Activated T-cell treated with anti-CD3 and anti-CD28 coated beads for 48 hours (primary cell): ENCODE results near the gene CLIP1.
"Not testable (repeated sequence)": the region's sequence is repeated elsewhere in the genome, so short reads cannot be mapped to it uniquely, and the experiment has no call there.

ENCODE experiments used
- DNase-seq: peaks from one replicate; pipeline ENCODE4 v3.0.0-alpha.2; 2020; ENCODE audit warnings: low read depth

CLIP1 gene

DNA sequence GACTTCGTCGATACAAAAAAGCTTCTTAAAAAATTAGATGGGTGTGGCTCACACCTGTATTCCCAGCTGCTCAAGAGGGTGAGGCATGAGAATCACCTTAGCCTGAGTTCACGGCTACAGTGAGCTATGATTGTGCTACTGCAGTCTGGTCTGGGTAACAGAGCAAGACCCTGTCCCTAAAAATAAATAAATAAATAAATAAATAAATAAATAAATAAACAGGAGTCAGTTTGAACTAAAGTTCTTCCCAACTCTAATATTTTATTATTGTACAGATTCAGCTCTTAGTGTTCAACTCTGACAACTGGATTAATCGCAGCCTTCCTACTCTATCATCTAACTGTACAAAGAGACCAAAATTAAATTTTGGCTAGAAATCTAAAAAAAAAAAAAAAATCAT lies 12.7 kb upstream of the CLIP1 start:
- no peak for DNase-seq

DNA sequence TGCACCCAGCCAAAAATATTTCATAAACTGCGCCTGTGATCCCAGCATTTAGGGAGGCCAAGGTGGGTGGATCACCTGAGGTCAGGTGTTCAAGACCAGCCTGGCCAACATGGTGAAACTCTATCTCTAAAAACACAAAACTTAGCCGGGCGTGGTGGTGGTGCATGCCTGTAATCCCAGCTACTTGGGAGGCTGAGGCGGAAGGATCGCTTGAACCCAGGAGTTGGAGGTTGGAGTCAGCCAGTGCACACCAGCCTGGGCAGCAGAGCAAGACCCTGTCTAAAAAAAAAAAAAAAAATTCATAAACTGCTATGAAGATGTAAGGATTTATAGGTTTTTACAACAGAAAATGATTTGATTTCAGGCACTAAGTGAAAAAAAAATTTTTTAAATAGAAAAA lies 6.6 kb upstream of the CLIP1 start:
- DNase-seq: not testable (repeated sequence)

DNA sequence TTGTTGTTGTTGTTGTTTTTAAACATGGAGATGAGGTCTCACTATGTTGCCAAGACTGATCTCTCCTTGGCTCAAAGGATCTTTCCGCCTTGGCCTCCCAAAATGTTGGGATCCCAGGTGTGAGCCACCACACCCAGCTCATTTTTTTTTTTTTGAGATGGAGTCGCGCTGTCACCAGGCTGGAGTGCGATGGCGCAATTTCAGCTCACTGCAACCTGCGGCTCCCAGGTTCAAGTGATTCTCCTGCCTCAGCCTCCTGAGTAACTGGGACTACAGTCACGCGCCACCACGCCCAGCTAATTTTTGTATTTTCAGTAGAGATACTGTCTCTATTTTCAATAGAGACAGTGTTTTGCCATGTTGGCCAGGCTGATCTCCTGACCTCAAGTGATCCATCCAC lies 4.9 kb upstream of the CLIP1 start:
- DNase-seq: no peak

DNA sequence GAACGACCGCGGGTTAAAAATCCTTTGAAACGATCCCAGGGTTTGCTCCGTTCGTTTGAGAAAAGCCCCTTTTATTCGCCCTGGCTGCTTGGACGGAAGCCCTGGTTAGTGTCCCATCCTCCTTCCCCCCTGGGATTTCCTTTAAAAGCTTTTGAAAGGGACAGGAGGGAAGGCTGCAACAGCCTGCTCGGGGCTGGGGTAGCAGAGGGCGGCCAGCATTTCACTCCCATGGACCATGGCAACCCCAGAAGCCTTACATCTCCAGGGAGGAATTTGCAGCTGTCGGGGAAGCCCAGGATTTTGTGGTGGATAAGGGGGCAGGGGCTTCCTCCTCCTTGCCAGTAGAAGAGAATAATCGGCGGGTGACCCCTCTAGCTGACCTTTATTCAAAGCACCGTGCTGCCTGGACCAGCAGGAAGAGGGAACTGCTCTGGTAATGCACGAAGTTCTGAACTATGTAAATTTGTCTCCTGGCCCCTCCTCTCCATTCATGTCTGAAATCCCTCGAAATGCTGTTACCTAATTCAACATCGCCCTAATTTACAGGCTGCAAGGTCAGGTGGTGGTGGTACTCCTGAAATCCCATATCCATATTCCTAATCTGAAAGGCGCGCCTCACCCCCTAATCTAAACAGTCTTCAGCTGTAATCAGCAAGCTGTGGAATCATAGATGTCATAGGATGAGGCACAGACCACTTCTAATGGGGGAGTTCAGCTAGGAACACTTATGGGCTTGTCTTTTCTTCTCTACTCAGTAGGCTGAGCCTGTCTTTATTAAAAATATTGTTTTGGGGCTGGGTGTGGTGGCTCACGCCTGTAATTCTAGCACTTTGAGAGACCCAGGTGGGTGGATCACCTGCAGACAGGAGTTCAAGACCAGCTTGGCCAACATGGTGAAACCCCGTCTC lies 1.0 kb upstream of the CLIP1 start:
- no peak for DNase-seq

DNA sequence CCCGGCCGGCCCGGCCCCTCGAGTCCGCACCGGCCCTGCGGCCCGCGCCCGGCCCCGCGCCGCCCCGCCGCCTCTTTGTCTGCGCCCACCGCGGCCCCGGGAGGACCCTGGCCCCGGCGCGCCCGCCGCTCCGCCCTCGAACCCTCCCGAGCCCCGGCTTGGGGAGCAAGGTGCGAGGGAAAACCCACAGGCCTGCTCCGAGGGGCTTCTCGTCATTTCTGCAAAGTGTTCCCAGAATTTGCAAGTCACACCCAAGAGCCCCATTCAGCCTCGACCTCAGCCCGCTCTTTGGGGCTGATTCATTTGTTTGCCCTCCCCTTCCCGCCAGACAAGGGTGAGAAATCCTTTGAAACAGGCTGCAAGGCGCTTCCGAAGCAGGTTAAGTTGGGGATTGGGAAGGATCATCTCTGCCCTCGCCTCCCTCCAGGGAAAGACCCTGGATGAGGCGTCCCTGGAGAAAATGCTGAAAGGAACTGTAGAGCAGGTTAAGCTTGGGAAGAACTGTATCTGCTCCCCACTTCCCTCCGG lies 325 bp upstream of the CLIP1 start:
- peak; percentile 35 for DNase-seq

DNA sequence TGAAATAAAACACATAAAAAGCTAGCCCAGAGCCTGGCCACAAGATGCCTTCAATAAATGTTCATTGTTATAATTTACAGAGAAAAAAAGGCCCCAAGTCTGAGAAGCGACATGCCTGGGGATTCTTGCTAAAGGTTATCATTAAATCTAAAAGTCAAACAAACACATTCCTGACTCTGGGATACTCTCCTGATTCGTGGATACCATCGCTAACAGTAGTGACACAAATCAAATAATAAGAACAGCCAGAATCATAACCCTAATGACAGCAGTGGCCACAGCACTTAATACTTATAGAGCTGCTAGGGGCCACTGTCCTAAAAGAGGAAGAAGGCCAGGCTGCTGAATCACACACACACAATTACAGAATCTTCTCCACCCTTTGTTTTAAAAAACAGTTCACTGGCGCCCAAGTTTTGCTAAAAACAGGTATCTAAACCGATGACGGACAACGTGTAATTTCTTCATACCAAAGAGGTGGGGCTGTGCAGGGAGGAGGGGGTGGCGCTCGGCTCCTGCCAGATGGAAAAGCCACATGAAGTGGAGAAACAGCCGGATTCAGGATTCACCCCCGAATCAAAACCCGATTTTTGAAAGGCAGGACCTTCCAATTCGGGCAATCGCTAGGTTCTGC lies 1.2 kb downstream of the CLIP1 start:
- no peak for DNase-seq

DNA sequence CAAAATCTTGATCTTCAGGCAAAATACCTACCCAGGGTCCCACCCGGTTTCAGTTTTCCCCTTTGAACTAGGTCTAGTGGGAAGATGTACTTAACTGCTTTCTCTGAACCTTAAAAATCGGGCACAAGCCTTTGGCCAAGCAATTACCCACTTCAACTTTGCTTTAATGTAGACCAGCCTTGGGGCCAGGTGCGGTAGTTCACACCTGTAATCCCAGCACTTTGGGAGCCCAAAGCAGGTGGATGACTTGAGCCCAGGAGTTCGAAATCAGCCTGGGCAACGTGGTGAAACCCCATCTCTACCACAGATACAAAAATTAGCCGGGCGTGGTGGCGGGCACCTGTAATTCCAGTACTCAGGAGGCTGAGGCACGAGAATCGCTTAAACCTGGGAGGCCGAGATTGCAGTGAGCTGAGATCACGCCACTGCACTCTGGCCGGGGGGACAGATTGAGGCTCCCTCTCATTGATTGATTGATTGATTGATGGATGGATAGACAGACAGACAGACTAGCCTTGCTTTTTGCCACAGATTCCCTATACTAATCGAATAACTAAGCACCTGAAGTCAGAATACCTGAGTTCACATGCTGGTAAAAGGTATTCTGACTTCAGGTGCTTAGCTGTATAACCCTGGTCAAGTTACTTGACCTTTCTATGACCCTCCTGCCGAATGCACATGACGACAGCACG lies 1.9 kb downstream of the CLIP1 start:
- no peak for DNase-seq

DNA sequence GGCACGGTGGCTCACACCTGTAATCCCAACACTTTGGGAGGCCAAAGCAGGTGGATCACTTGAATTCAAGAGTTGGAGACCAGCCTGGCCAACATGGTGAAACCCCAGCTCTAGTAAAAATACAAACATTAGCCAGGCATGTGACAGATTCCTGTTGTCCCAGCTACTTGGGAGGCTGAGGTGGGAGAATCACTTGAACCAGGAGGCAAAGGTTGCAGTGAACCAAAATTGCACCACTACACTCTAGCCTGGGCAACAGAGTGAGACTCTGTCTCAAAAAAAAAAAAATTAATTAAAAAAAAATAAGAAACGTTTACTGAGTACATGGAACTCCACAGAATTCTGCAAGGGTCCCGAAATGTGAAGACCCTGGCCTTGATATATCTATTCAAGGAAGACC lies 3.4 kb downstream of the CLIP1 start:
- not testable (repeated sequence) for DNase-seq

DNA sequence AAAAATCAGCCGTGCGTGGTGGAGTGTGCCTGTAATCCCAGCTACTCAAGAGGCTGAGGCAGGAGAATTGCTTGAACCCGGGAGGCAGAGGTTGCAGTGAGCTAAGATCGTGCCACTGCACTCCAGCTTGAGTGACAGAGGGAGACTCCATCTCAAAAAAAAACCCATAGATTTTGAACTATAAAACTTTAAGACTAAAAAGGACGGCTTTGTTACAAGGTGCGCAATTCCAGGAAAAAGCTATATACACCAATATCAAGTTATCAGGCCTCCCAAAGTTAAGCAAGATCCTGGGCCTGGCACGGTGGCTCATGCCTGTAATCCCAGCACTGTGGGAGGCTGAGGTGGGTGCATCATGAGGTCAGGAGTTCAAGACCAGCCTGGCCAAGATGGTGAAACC lies 6.8 kb downstream of the CLIP1 start:
- DNase-seq: not testable (repeated sequence)

DNA sequence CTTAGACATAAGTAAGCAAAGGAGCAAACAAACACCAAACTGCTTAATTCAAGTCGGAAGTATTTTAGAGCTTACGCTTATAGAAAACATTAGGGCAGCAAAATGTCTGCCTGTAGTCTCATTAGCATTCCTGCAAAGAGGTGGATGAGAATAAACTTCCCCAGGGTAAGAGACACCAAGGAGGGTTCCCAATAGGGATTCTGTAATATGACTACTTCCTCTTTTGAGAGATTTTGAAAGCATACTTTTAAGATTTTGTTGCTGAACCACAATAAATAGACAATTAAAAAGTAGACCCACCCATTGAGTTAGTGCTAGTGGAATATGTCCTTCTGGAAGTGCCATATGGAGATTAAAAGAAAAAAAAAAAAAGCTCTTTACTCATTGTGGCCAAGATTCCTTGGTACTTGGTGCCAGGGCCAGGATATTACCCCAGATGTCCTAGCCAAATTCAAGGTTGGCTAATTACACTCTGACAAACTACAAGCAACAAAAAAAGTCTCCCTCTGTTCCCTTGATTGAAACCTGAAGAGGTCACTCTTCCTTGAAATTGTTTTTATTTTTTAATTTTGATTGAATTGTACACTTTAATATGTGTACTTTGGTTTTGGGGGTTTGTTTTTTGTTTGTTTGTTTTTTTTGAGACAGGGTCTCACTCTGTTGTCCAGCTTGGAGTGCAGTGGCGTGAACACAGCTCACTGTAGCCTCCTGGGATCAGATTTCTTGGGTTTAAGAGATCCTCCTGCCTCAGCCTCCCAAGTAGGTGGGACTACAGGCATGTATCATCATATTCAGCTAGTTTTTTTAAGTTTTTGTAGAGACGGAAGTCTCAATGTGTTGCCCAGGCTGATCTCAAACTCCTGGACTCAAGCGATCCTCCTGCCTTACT lies 8.7 kb downstream of the CLIP1 start:
- no peak for DNase-seq

DNA sequence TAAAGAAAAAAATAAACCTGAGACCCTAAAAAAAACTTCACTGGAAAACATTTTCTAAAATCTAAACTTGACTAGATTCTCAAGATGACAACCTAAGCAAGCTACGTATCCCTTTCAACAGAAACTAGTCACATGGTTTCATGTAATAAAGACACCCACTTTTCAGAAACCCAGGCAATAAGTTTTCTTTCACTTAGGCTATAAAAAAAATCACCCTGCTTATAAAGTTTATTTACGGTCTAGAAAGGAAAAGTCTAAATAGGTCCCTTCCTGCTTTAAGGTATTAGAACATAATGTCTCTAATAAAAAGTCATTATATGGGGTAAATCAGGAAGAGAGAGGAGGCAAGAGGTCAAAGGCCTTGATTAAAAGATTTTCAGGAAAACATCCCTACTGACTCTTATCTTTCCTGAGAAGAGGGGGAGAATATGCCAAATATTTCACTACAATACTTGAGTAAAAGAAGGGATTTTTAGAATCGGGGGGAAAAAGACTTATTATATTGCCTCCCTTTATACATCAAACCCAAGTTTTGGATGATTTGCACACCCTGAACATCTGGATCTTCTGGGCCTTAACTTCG lies 9.5 kb downstream of the CLIP1 start:
- DNase-seq: no peak

DNA sequence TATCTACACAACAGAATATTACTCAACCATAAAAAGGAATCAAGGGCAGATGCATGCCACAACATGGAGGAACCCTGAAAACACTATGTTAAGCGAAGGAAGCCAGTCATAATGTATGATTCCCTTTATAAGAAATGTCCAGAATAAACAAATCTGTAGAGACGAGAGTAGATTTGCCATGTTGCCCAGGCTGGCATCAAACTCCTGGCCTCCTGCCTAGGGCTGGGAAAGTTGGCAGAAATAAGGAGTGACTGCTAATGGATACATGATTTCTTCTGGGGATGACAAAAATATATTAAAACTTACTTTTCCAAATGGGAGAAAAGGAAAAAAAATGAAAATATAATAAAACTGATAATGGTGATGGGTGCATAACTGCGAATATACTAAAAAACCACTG lies 10.9 kb downstream of the CLIP1 start:
- DNase-seq: no peak

DNA sequence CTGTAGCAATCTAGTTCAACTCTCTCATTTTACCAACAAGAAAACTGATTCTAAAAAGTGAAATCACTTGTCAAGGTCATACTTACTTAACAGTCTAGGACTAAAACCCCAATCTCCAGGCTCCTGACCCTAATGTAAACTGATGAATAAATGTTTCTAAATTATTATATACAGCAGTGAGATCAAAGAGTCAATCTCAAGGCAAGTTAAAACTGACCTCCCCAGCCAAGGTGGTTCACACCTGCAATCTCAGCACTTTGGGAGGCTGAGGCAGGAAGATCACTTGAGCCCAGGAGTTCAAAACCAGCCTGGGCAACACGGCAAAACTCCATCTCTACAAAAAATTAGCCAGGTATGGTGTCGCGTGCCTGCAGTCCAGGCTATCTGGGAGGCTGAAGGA lies 15.3 kb downstream of the CLIP1 start:
- DNase-seq: no peak

DNA sequence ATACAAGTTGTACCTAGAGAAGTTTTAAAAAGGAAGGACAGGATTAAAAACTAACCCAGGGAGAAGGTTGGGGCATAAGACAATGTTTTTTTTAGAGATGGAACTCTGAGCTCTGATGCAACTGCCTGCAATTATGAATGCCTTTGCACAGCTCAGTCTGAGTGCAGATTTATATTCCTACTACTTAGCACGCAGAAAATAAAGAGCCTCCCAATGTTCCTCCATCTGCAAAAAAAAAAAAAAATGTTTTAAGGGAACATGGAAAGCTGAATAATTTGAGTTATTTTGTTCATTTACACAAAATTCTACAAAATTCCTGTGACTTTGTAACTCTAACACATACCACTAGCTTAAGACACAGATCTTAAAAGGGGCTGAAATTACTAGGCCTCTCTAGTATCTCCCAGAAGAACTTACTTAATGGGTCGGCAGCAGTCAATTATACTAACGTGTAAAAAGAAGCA lies 15.7 kb downstream of the CLIP1 start:
- no peak for DNase-seq

DNA sequence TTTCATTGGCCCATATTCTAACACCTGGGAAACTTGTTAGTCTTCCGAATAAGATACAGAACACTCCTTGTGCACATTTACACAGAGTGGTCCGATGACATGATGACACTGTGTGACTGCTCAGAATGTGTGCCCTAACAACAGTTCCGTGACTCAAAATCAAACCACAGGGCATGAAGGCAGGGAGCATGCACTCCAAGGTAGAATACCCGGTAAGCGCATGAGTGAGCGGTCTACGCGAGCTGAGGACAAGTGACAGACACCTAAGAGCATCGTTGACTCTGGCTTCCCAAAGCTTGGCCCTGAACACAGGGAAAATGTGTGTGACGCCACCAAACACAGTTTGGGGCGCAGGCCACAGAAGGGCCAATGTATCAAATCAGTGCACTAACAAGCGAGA lies 18.6 kb downstream of the CLIP1 start:
- DNase-seq: no peak

DNA sequence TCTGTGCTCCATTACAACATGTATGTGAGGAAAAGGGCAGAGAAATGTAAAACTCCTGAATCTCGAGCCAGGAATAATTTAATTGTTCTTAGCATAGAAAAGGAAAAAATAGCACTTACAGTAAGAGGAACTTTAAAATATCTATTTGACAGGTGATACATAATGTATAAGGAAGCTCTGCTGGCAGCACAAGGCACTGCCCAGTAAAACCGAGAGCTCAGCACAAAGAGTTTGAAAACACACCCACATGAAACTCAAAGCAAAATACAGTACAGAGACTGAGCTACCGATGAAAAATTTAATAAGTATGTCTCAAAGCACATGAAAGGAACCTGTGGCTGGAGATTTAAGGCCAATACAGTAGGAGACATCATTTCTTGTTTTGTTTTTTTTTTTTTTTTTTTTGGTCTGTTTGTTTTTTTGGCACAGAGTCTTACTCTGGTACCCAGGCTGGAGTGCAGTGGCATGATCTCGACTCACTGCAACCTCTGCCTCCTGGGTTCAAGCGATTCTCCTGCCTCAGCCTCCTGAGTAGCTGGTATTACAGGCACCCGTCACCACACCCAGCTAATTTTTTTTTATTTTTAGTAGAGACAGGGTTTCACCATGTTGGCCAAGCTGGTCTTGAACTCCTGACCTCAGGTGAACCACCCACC lies 19.2 kb downstream of the CLIP1 start:
- no peak for DNase-seq

DNA sequence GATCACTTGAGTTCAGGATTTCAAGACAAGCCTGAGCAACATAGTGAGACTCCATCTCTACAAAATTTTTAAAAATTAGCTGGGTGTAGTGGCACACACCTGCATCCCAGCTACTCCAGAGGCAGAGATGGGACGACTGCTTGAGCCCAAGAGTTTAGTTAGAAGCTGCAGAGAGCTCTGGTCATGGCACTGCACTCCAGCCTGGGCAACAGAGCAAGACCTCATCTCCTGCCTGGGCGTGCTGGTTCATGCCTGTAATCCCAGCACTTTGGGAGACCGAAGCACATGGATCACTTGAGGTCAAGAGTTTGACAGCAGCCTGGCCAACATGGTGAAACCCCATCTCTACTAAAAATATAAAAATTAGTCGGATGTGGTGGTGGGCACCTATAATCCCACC lies 20.2 kb downstream of the CLIP1 start:
- DNase-seq: no peak

DNA sequence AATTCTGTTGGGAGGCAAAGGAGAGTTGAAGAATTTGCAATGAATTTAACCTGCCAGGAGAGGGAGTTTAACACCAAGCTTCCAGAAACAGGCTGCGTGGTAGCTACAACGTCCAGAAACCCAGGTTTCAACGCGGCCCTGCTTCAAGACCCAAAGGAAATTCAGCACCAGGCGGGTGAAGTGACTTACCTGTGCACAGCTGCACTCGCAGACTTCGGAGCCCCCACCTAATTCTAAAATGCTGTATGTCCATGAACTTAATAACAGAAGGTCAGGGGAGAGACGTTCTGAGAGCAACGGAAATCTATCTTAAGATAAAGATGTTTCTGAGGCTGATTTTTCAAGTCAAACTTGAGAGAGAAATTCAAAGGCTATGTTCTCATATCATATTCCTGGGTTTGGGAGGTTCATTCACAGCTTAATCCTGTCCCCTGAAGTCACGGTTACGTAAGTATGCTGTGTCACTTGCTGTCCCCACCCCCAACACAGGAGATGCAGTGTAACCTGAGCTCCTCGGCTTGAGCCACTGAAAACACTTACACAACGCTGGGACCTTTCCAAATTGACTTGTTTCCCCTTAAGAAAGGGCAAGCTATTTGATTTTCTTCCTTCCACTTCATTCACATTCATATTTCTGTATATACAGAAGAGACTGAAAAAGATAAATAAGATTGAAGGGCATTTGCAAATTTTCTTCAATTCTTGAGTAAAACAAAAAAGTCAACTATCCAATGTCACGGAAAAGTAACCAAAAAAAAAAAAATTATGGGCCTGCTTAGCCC lies 22.7 kb downstream of the CLIP1 start:
- peak; percentile 33 for DNase-seq

DNA sequence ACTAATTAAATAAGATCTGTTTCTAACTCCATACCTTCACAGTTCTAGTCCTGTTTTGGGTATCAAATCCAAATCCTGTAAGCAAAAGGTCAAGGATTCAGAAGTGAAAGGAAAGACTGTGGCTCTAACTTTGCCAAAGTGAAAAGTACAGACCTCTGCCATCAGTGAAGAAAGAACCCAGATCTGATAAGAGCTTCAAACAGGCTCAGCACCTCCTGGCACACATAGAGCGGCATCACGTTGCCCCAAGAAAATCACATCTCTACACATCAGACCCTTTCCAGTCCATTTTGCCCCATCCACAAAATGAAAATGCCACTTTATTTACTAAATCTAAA lies 23.2 kb downstream of the CLIP1 start:
- no peak for DNase-seq

DNA sequence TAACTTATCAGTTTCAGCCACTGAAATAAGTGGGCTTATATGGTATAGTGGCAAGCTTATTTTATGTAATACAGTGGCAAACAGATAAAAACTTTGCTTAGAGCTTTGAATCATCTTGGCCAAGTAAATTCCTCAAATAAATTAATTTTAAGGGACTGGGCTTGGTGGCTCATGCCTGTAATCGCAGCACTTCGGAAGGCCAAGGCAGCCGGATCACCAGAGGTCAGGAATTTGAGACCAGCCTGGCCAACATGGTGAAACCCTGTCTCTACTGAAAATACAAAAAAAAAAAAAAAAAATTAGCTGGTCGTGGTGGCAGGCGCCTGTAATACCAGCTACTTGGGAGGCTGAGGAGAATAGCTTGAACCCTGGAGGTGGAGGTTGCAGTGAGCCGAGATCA lies 24.5 kb downstream of the CLIP1 start:
- DNase-seq: not testable (repeated sequence)
